IMR-90 (cell line): ENCODE measurements around the gene ACCSL.

Experiments used
- BHLHE40 ChIP-seq: fragments of 150-350 bp; IDR thresholded peaks from 2 replicates; pipeline ENCODE4 v1.6.1; 2016; ENCODE audit warnings: mild to moderate bottlenecking, low read depth, low read length
- CEBPB ChIP-seq: IDR thresholded peaks from 2 replicates; pipeline ENCODE4 v1.6.1; 2012; ENCODE audit warnings: low read depth, low read length, improper control_type of control experiment
- FOS ChIP-seq: fragments of 150-350 bp; IDR thresholded peaks from 2 replicates; pipeline ENCODE4 v1.6.1; 2016; ENCODE audit warnings: low read depth, low read length
- MAFK ChIP-seq: IDR thresholded peaks from 2 replicates; pipeline ENCODE4 v1.6.1; 2012; ENCODE audit warnings: low read depth, low read length, improper control_type of control experiment
- MAZ ChIP-seq: IDR thresholded peaks from 2 replicates; pipeline ENCODE4 v1.6.1; 2012; ENCODE audit warnings: low read depth, mild to moderate bottlenecking, low read length, improper control_type of control experiment, moderate library complexity, borderline replicate concordance
- NFE2L2 ChIP-seq: fragments of 150-350 bp; IDR thresholded peaks from 2 replicates; pipeline ENCODE4 v1.6.1; 2016; ENCODE audit warnings: low read depth, mild to moderate bottlenecking, low read length
- POLR2A ChIP-seq: IDR thresholded peaks from 2 replicates; pipeline ENCODE4 v1.6.1; 2012; ENCODE audit warnings: mild to moderate bottlenecking, low read depth, low read length
- RAD21 ChIP-seq: IDR thresholded peaks from 2 replicates; pipeline ENCODE4 v1.6.1; 2012; ENCODE audit warnings: low read length, improper control_type of control experiment
- RCOR1 ChIP-seq: IDR thresholded peaks from 2 replicates; pipeline ENCODE4 v1.6.1; 2012; ENCODE audit warnings: mild to moderate bottlenecking, low read length, improper control_type of control experiment; ENCODE audit not compliant: insufficient replicate concordance
- RFX5 ChIP-seq: IDR thresholded peaks from 2 replicates; pipeline ENCODE4 v1.8.0; 2012; ENCODE audit warnings: low read depth, mild to moderate bottlenecking, low read length, moderate library complexity
- USF2 ChIP-seq: fragments of 150-350 bp; IDR thresholded peaks from 2 replicates; pipeline ENCODE4 v1.6.1; 2017; ENCODE audit warnings: mild to moderate bottlenecking, antibody characterized with exemption, low read length, low read depth
- TF ChIP-seq, protein P1 (sequence below): conservative IDR thresholded peaks from 2 replicates; pipeline ENCODE4 v1.5.1; 2012; ENCODE audit warnings: mild to moderate bottlenecking, low read depth, low read length, improper control_type of control experiment

DNA sequence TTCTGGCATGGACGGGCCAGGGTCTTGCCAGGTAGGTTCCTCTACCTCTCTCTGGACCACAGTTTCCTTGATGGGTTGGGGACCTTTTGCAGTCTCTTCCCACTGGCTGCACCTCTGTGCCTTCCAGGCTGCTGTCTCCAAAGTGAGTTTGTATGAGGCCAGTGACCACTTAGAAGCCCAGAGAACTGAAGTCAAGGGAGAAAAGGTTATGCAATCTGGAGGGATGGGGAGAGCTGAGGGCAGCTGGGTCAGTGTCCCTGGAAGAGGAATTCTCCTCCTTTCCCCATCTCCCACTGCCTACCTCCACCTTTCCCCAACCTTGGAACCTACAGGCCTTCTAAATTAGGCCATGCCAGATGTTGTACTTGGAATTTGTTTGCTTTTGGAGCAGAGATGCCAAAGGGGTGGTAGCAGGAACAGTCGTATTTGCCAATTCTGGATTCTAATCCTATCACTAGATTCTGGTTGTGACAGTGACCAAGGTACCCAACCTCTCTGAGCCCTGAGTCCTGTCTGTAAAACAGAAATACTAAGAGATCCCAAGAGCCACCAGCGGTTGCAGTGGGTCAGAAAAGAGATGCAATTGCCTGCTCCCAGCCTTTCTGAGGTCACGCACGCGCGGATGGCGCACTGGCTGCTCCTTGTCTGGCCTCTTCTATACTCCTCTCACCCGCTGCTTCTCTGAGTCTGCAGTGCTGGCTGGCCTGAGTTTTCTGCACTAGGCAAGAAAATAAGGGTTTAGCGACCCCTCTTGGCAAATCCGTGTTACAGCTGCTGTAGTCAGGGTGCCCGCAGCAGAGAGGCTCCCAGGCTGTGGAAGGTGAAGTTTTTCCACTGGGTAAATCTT, 10.7 kb upstream of the ACCSL start:
- TF ChIP-seq RFX5 (no peak), CEBPB (no peak), POLR2A (peak; percentile 40; the same call in 1 of the 2 replicates), MAZ (no peak), BHLHE40 (no peak), RCOR1 (no peak), USF2 (no peak), FOS (no peak), MAFK (no peak), RAD21 (peak; percentile 97), NFE2L2 (no peak)
- TF ChIP-seq, protein P1, sequence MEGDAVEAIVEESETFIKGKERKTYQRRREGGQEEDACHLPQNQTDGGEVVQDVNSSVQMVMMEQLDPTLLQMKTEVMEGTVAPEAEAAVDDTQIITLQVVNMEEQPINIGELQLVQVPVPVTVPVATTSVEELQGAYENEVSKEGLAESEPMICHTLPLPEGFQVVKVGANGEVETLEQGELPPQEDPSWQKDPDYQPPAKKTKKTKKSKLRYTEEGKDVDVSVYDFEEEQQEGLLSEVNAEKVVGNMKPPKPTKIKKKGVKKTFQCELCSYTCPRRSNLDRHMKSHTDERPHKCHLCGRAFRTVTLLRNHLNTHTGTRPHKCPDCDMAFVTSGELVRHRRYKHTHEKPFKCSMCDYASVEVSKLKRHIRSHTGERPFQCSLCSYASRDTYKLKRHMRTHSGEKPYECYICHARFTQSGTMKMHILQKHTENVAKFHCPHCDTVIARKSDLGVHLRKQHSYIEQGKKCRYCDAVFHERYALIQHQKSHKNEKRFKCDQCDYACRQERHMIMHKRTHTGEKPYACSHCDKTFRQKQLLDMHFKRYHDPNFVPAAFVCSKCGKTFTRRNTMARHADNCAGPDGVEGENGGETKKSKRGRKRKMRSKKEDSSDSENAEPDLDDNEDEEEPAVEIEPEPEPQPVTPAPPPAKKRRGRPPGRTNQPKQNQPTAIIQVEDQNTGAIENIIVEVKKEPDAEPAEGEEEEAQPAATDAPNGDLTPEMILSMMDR, result peak; percentile 94
